ENCODE data around the gene SLC6A2. TPM values are rescaled to one million over a fixed set of nuclear protein-coding genes. Genes with fewer than 3 reads are reported as not detected.

SLC6A2 gene
- total RNA-seq, 2 experiments from 2014 or later = not detected

DNA sequence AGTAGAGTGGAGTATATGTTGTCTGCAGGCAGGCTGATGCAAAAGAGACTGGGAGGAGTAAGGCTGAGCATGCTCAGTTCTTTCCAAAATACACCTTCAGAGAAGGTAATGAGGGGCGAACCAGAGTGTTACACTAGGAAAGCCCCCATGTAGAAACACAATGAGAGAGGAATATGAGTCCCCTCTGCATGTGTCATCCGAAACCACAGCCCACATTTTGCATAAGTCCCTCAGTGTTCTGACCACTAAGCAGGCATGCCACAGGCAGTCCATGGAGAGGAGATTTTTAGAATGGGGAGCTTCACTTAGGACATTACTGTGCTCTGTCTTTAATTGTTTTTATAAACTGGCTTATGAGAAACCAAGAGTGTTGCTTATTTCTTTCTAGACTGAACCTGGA is 32.0 kb downstream of the SLC6A2 start:
- no peaks in the 10 kb centered on the region for H3K36me3 Mint-ChIP-seq (ENCODE audit: low read depth)
- H3K27ac ChIP-seq (ENCODE audit: low read depth in 1 of 2, low read length in 2 of 2) = no peak overlapping the region
- no peak for DNase-seq
- H3K9me3 Mint-ChIP-seq = no peaks in the 10 kb centered on the region
- POLR2A ChIA-PET = no interaction called here
- TF ChIP-seq, protein P1, sequence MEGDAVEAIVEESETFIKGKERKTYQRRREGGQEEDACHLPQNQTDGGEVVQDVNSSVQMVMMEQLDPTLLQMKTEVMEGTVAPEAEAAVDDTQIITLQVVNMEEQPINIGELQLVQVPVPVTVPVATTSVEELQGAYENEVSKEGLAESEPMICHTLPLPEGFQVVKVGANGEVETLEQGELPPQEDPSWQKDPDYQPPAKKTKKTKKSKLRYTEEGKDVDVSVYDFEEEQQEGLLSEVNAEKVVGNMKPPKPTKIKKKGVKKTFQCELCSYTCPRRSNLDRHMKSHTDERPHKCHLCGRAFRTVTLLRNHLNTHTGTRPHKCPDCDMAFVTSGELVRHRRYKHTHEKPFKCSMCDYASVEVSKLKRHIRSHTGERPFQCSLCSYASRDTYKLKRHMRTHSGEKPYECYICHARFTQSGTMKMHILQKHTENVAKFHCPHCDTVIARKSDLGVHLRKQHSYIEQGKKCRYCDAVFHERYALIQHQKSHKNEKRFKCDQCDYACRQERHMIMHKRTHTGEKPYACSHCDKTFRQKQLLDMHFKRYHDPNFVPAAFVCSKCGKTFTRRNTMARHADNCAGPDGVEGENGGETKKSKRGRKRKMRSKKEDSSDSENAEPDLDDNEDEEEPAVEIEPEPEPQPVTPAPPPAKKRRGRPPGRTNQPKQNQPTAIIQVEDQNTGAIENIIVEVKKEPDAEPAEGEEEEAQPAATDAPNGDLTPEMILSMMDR (IDR thresholded peaks at IDR 0.05) = no peak
- ATAC-seq (ENCODE audit: poor library complexity) = no peak
- H3K9me3 ChIP-seq (ENCODE audit: control insufficient read depth in 1 of 2, insufficient read depth in 1 of 2, low read length in 2 of 2) = no peaks in the 10 kb centered on the region
- CTCF ChIA-PET = no interaction called here
- H3K27me3 ChIP-seq (ENCODE audit: control insufficient read depth in 1 of 2, insufficient read depth in 2 of 2, low read length in 2 of 2) = peaks cover 0 to 2% of the 10 kb centered on the region in 2 experiments
- no peak overlapping the region for H3K4me3 ChIP-seq (ENCODE audit: low read length)
- intact Hi-C loops (cut with DNase I, micrococcal nuclease) = no loop called here
- no peaks in the 10 kb centered on the region for H3K4me1 ChIP-seq (ENCODE audit: insufficient read depth, low read length)
- H3K27me3 Mint-ChIP-seq = peaks cover 13% of the 10 kb centered on the region
- H3K4me3 Mint-ChIP-seq = no peak overlapping the region
- no peak overlapping the region for H3K27ac Mint-ChIP-seq
- no peaks in the 10 kb centered on the region for H3K4me1 Mint-ChIP-seq (ENCODE audit: low read depth)
- H3K36me3 ChIP-seq (ENCODE audit: insufficient read depth, low read length) = no peaks in the 10 kb centered on the region

DNA sequence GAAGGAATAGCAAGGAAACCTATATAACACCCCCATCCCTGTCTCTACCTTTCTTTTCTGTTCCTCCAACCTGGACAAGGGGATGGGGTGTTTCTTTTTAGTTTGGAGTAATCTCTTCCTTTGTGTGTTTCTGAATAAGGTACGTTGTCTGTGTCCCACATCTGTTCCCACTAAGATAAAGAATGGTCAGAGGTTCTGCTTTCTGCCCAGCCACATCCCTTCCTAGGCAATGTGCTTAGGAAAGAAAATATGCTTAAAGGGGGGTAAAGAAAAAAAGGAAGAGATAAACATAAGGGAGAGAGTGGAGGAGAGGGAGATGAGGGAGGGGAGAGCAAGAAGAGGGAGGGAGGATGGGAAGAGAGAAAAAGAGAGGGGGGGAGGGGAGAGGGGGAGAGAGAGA is 35.1 kb downstream of the SLC6A2 start:
- TF ChIP-seq, protein P1 (IDR thresholded peaks at IDR 0.05) = no peak
- Mint-ChIP-seq H3K4me1 (ENCODE audit: low read depth) (no peaks in the 10 kb centered on the region), H3K9me3 (no peaks in the 10 kb centered on the region), H3K36me3 (ENCODE audit: low read depth) (no peaks in the 10 kb centered on the region), H3K27me3 (peaks cover 13% of the 10 kb centered on the region), H3K4me3 (no peak overlapping the region), H3K27ac (no peak overlapping the region)
- intact Hi-C loops (cut with DNase I, micrococcal nuclease) = no loop called here
- no peak for DNase-seq
- Histone ChIP-seq H3K36me3 (ENCODE audit: insufficient read depth, low read length) (no peaks in the 10 kb centered on the region), H3K27ac (ENCODE audit: low read depth in 1 of 2, low read length in 2 of 2) (no peak overlapping the region), H3K9me3 (ENCODE audit: control insufficient read depth in 1 of 2, insufficient read depth in 1 of 2, low read length in 2 of 2) (no peaks in the 10 kb centered on the region), H3K27me3 (ENCODE audit: control insufficient read depth in 1 of 2, insufficient read depth in 2 of 2, low read length in 2 of 2) (peaks cover 0 to 2% of the 10 kb centered on the region in 2 experiments), H3K4me3 (ENCODE audit: low read length) (no peak overlapping the region), H3K4me1 (ENCODE audit: insufficient read depth, low read length) (no peaks in the 10 kb centered on the region)
- ChIA-PET POLR2A (no interaction called here), CTCF (no interaction called here)
- ATAC-seq (ENCODE audit: poor library complexity) = no peak

DNA sequence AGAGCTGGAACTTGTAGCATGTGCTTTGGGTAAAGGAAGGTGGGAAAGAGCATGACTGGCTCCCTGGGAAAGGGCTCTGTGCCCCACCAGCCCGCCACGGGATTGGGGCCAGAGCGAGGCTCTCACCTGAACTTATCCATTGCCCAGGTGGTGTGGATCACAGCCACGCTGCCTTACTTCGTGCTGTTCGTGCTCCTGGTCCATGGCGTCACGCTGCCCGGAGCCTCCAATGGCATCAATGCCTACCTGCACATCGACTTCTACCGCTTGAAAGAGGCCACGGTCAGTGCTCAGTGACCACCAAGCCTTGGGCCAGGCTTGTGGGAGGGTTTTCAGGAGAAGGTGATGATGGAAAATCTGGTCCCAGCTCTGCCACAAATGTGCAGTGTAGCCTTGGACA is 36.0 kb downstream of the SLC6A2 start:
- no peak for ATAC-seq (ENCODE audit: poor library complexity)
- POLR2A ChIA-PET = no interaction called here

More for the DNA sequence above, 36.0 kb downstream of the SLC6A2 start:
- CTCF ChIA-PET = no interaction called here
- Mint-ChIP-seq H3K27me3 (peaks cover 13% of the 10 kb centered on the region), H3K4me3 (no peak overlapping the region), H3K4me1 (ENCODE audit: low read depth) (no peaks in the 10 kb centered on the region), H3K36me3 (ENCODE audit: low read depth) (no peaks in the 10 kb centered on the region), H3K9me3 (no peaks in the 10 kb centered on the region), H3K27ac (no peak overlapping the region)
- Histone ChIP-seq H3K4me3 (ENCODE audit: low read length) (no peak overlapping the region), H3K4me1 (ENCODE audit: insufficient read depth, low read length) (no peaks in the 10 kb centered on the region), H3K36me3 (ENCODE audit: insufficient read depth, low read length) (no peaks in the 10 kb centered on the region), H3K27me3 (ENCODE audit: control insufficient read depth in 1 of 2, insufficient read depth in 2 of 2, low read length in 2 of 2) (no peaks in the 10 kb centered on the region), H3K9me3 (ENCODE audit: control insufficient read depth in 1 of 2, insufficient read depth in 1 of 2, low read length in 2 of 2) (no peaks in the 10 kb centered on the region), H3K27ac (ENCODE audit: low read depth in 1 of 2, low read length in 2 of 2) (no peak overlapping the region)
- DNase-seq = no peak
- intact Hi-C loops (cut with DNase I, micrococcal nuclease) = no loop called here
- TF ChIP-seq, protein P1 (IDR thresholded peaks at IDR 0.05) = no peak
